ENCODE data around the gene FXYD2.
"Not testable (repeated sequence)": the region's sequence is repeated elsewhere in the genome, so short reads cannot be mapped to it uniquely, and the experiment has no call there.

FXYD2 gene

DNA sequence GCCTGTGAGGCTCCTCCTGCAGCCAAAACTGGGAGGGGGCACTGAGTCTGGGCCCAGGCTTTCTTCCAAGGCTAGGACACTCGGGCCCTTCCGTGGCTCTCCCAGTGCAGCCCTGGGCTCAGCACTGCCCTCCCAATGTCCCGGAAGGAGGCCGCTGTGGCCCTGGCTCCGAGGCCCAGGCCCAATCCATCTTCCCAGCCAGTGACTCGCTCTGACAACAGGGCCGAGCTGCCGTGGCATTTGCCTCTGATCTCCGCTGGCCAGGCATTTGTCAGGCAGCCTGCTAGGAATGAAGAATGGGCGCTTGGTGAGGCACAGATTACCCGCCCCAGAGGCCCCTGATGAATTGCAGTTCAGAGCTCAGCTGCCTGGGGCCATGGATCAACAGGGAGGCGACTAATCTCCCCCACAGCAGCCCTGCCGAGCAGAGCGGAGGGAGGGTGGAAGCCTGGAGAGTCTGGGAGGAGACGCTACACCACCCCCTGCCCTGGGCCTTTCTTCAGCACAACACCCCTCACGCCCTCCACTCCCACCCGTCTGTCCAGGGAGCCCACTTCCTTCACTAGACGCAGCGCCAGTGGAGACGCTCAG, 8.3 kb downstream of the FXYD2 start:
- Mint-ChIP-seq H3K36me3 (ENCODE audit: low read depth) (no peaks in the 10 kb centered on the region), H3K27me3 (ENCODE audit: low read depth) (no peaks in the 10 kb centered on the region), H3K9me3 (no peaks in the 10 kb centered on the region), H3K4me3 (peak overlapping the region; percentile 47), H3K27ac (peak overlapping the region; percentile 94), H3K4me1 (ENCODE audit: low read depth) (peaks cover 45% of the 10 kb centered on the region)
- DNase-seq (ENCODE audit: low spot score): no peak

DNA sequence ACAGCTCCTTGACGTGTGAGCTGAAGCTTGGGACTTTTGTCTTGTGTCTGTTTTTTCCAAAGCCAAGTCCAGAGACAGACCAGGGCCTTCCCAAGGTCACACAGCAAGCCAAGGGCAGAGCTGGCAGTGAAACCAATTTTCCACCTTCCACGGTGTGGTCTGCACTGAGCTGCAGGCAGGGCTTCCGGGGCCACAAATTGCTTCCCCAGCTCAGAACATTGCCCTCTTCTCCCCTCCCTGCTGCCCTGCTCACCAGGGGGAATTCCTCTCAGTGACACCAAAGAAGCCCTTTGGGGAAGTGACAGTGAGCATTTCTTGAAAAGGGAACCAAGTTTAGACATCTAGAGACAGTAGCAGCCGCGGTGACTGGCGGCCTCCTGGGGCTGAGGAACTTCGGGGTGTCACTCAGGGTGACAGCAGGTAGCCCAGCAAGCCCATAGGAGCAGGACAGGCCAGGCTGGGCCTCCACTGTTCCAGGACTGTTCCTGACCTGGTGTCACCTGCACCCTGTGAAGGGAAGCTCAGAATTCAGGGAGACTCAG, 9.2 kb downstream of the FXYD2 start:
- peak overlapping the region; percentile 94 for H3K27ac Mint-ChIP-seq
- peak; percentile 76 for DNase-seq (ENCODE audit: low spot score)
- peaks cover 45% of the 10 kb centered on the region for H3K4me1 Mint-ChIP-seq (ENCODE audit: low read depth)
- peak overlapping the region; percentile 75 for H3K4me3 Mint-ChIP-seq
- no peaks in the 10 kb centered on the region for H3K27me3 Mint-ChIP-seq (ENCODE audit: low read depth)
- no peaks in the 10 kb centered on the region for H3K36me3 Mint-ChIP-seq (ENCODE audit: low read depth)
- no peaks in the 10 kb centered on the region for H3K9me3 Mint-ChIP-seq

DNA sequence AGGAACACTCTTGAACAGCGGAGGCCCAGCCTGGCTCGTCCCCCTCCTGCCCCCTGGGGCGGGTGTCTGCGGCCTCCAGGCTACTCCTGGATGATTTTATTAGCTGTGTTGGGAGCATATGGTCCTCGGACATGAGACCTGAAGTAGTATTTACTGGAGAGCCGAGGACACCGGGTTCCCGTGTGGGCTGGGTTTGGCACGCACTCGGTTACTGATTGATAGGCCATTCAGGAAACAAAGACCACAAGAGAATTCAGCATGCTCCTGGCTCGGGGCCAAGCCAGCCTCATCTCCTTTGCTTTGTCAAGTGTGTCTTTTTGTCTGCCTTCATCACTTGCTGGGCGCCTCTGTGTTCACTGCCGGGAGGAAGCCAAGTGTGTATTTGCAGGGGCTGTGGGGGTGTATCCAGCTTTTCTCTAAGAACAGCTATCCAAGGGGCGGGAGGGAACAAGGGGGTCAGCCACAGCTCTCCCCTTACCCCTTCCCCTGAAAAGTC, 9.7 kb downstream of the FXYD2 start:
- no peaks in the 10 kb centered on the region for H3K9me3 Mint-ChIP-seq
- peaks cover 47% of the 10 kb centered on the region for H3K4me1 Mint-ChIP-seq (ENCODE audit: low read depth)
- peaks cover 1% of the 10 kb centered on the region for H3K27me3 Mint-ChIP-seq (ENCODE audit: low read depth)
- H3K36me3 Mint-ChIP-seq (ENCODE audit: low read depth): no peaks in the 10 kb centered on the region
- peak overlapping the region; percentile 75 for H3K4me3 Mint-ChIP-seq
- H3K27ac Mint-ChIP-seq: peak overlapping the region; percentile 94
- DNase-seq (ENCODE audit: low spot score): peak; percentile 51

DNA sequence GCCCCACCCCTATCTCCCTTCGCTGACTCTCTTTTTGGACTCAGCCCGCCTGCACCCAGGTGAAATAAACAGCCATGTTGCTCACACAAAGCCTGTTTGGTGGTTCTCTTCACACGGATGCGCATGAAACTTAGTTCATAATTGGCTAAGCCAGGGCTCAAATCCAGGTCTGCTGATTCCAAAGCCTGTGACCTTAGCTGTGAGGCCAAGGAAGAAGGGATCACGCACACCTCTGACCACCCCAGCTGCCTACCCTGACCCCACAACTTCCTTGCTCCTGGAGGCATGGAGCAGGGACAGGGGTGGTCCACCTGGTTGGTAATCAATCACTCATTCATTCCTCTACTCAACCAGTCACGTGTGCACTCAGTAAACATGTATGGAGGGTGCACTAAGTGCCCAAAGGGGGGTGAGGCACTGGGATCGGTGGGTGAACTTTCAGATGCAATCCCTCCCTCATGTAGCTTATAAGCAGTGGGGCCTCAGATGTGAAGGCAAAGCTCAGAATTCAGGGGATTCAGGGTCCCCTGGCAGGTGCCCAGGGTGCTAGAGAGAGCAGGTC, 10.3 kb downstream of the FXYD2 start:
- H3K27ac Mint-ChIP-seq: peak overlapping the region; percentile 94
- DNase-seq (ENCODE audit: low spot score): no peak
- no peaks in the 10 kb centered on the region for H3K9me3 Mint-ChIP-seq
- H3K4me1 Mint-ChIP-seq (ENCODE audit: low read depth): peaks cover 51% of the 10 kb centered on the region
- peaks cover 3% of the 10 kb centered on the region for H3K27me3 Mint-ChIP-seq (ENCODE audit: low read depth)
- H3K4me3 Mint-ChIP-seq: peak overlapping the region; percentile 75
- H3K36me3 Mint-ChIP-seq (ENCODE audit: low read depth): no peaks in the 10 kb centered on the region

DNA sequence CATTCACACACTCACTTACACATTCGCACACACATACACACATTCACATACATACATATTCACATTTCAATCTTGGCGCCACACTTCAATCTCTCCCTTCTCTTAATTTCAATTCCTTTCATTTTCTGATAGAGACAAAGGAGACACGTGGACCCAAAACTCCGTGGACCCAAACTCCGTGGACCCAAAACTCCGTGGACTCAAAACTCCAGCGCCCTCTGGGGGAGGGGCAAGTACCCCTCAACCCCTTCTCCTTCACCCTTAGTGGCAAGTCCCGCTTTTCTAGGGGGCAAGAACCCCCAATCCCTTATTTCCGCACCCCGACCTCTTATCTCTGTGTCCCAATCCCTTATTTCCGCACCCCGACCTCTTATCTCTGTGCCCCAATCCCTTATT, 14.5 kb downstream of the FXYD2 start:
- not testable (repeated sequence) for H3K36me3 Mint-ChIP-seq (ENCODE audit: low read depth); H3K27me3 Mint-ChIP-seq (ENCODE audit: low read depth); DNase-seq (ENCODE audit: low spot score); H3K9me3 Mint-ChIP-seq
- H3K4me1 Mint-ChIP-seq (ENCODE audit: low read depth): peaks cover 26% of the 10 kb centered on the region
- peak overlapping the region; percentile 11 for H3K4me3 Mint-ChIP-seq
- peak overlapping the region; percentile 2 for H3K27ac Mint-ChIP-seq

DNA sequence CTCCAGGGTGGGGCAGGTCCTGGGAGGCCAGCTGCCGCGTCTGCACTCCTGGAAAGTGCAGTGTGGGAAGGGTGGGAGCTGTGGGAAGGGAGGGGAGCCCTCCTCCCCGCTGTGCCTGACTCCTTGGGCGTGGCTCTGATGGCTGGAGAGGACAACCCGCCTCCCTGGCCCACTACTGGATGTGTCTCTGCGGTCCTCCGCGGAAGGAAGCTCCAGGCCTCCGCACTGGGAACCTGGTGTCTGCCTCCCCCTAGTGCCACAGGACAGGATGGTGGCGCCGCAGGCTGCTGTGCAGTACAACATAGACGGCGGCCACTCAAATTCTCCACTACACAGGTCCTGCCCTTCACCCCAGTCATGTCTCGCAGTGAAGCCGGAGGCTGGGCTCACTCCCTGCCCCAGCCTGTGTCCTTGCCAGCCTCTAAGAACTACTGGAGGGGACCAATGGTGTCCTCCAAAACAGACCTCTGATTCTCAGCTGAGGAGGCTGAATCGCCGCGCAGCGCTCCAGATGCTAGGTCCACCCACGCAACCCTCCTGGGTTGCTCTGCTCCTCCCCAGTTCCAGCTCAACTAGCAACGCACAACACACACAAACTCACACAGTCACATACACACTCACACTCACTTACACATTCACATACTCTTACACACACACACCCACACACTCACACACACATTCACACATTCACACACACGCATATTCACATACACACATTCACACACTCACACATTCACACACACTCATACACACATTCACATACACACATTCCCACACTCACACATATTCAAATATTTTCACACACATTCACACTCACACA, 15.1 kb downstream of the FXYD2 start:
- peak overlapping the region; percentile 2 for H3K27ac Mint-ChIP-seq
- peaks cover 21% of the 10 kb centered on the region for H3K4me1 Mint-ChIP-seq (ENCODE audit: low read depth)
- peak; percentile 49 for DNase-seq (ENCODE audit: low spot score)
- H3K27me3 Mint-ChIP-seq (ENCODE audit: low read depth): peaks cover 6% of the 10 kb centered on the region
- H3K36me3 Mint-ChIP-seq (ENCODE audit: low read depth): no peaks in the 10 kb centered on the region
- no peaks in the 10 kb centered on the region for H3K9me3 Mint-ChIP-seq
- H3K4me3 Mint-ChIP-seq: peak overlapping the region; percentile 11

DNA sequence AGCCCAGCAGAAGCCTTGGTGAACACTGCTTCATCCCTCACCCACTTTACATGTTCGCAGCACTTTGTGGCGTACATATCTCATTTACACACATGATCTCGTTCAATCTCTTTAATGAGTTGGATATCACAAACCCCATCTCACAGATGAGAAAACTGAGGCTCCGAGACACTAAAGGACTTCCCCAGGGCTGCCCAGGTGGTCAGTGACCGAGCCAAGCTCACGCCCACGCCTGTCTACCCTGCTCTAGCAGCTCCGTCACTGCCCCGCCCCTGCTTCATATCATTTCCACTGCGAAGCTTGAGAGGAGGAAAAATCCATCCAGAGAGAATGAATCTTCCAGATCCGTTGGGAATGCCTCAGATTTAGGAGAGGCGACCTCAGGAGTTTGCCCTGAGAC, 15.8 kb downstream of the FXYD2 start:
- Mint-ChIP-seq H3K9me3 (no peaks in the 10 kb centered on the region), H3K36me3 (ENCODE audit: low read depth) (no peaks in the 10 kb centered on the region), H3K27me3 (ENCODE audit: low read depth) (peaks cover 6% of the 10 kb centered on the region), H3K4me1 (ENCODE audit: low read depth) (peaks cover 15% of the 10 kb centered on the region), H3K27ac (no peak overlapping the region), H3K4me3 (no peak overlapping the region)
- DNase-seq (ENCODE audit: low spot score): no peak

DNA sequence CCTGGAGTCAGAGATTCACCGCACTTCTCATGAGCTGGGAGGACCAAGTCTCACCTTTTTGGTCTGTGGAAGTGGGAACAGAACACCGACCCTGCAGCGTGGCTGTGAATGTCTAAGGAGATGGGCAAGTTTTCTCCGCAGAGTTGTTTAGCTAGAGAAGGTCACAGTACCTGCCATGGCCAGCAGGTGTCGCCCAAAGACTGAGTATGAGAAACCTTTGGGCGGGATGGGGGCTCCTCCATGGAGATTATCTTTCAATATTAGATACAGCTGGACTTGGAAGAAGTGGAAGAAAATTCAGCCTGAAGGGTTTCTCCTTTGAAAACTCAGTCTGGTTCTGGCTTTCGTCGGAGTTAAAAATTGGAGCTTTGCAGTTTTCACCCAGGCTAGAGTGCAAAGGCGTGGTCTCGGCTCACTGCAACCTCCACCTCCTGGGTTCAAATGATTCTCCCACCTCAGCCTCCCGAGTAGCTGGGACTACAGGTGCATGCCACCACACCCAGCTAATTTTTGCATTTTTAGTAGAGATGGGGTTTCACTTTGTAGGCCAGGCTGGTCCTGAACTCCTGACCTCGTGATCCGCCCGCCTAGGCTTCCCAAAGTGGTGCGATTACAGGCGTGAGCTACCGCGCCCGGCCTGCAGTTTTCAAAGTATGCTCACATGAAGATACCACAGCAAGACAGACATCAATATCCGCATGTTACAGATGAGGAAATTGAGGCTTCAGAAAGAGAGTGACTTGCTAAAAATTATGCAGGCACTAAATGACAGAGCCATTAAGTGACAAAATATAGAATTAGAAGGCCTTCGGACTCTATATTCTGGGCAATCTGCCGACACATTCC, 16.8 kb downstream of the FXYD2 start:
- H3K4me3 Mint-ChIP-seq: no peak overlapping the region

DNA sequence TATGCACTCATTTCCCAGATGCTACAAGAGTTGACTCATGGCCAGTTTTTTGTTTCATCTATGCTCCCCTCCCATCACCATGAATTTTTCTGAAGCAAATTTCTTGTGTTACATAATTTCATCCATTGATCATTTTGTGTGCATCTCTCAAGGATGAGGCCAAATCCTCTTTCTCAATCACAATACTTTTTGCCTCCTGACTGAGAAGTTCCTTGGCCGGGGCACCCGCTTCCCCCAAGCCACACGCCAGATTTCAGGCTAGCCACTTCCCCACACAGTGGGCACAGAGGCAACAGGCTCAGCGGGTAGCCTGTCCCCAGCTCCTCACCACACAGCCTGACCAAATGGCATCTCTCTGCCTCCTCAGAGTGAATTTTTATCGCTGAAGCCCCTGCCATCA, 17.7 kb downstream of the FXYD2 start:
- no peak overlapping the region for H3K27ac Mint-ChIP-seq
- peaks cover 11% of the 10 kb centered on the region for H3K4me1 Mint-ChIP-seq (ENCODE audit: low read depth)
- H3K4me3 Mint-ChIP-seq: no peak overlapping the region
- H3K27me3 Mint-ChIP-seq (ENCODE audit: low read depth): peaks cover 9% of the 10 kb centered on the region
- no peak for DNase-seq (ENCODE audit: low spot score)
- no peaks in the 10 kb centered on the region for H3K9me3 Mint-ChIP-seq
- H3K36me3 Mint-ChIP-seq (ENCODE audit: low read depth): no peaks in the 10 kb centered on the region

More for the DNA sequence above, 16.8 kb downstream of the FXYD2 start:
- peak; percentile 54 for DNase-seq (ENCODE audit: low spot score)
- Mint-ChIP-seq H3K4me1 (ENCODE audit: low read depth) (peaks cover 11% of the 10 kb centered on the region), H3K27ac (no peak overlapping the region), H3K36me3 (ENCODE audit: low read depth) (no peaks in the 10 kb centered on the region), H3K27me3 (ENCODE audit: low read depth) (peaks cover 9% of the 10 kb centered on the region), H3K9me3 (no peaks in the 10 kb centered on the region)

DNA sequence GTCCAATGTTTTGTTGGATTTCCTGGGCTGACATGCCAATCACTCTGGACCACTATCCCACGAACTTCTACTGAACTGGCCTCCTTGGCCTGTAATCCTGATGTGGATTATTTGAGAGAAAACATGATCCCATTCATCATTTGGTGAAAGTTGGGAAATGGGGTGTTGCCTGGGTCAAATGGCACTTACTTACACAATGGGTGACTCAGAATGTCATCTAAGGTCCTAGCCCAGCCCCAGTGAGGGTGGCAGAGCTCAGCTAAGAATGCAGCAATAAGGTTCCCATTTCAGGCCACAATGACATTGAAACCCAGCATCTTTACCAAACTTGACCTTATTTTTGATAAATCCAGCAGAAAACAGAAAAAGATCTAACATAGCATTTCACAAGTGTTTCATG, 19.5 kb downstream of the FXYD2 start:
- Mint-ChIP-seq H3K4me1 (ENCODE audit: low read depth) (peaks cover 11% of the 10 kb centered on the region), H3K9me3 (no peaks in the 10 kb centered on the region), H3K36me3 (ENCODE audit: low read depth) (no peaks in the 10 kb centered on the region), H3K27ac (no peak overlapping the region), H3K27me3 (ENCODE audit: low read depth) (peaks cover 14% of the 10 kb centered on the region), H3K4me3 (no peak overlapping the region)
- no peak for DNase-seq (ENCODE audit: low spot score)

DNA sequence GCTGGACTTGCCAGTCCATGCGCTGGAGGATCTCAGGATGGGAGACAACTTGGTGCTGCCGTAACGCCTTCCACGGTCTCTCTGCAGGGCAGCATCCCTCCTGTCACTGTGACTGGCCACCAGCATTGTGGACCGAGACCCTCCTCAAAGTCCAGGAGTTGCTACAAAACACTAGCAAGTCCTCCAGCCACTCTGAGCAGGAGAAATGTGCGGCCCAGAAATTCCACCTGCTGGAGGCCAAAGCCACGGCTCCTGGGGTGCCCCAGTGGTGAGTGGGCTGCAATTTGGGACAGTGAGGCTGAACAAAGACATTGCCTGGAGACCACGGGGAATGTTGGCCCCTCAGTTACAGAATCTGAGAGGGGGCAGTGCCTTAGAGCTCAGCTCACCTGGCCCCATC, 20.6 kb downstream of the FXYD2 start:
- Mint-ChIP-seq H3K27ac (no peak overlapping the region), H3K27me3 (ENCODE audit: low read depth) (peaks cover 22% of the 10 kb centered on the region), H3K4me1 (ENCODE audit: low read depth) (peaks cover 4% of the 10 kb centered on the region), H3K9me3 (no peaks in the 10 kb centered on the region), H3K4me3 (no peak overlapping the region), H3K36me3 (ENCODE audit: low read depth) (no peaks in the 10 kb centered on the region)
- no peak for DNase-seq (ENCODE audit: low spot score)

DNA sequence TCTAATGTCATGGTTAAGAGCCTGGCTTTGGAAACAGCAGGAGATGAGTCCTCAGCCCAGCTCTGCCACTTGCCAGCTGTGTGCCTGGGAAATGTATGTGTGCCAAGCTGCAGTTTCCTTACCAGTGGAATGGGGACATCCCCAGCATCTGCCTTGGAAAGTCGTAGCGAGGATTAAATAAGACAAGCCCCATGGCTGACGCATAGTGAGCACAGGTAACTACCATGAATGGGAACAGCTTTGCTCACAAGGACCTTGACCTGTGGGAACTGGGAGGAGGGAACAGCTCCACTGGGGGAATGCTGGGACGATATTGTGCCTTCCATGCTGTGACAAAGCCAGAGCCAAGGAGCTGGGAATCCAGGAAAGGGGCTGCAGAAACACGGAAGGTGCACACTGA, 24.9 kb downstream of the FXYD2 start:
- Mint-ChIP-seq H3K27ac (no peak overlapping the region), H3K4me3 (no peak overlapping the region), H3K9me3 (no peaks in the 10 kb centered on the region), H3K27me3 (ENCODE audit: low read depth) (peaks cover 51% of the 10 kb centered on the region), H3K4me1 (ENCODE audit: low read depth) (no peaks in the 10 kb centered on the region), H3K36me3 (ENCODE audit: low read depth) (no peaks in the 10 kb centered on the region)
- DNase-seq (ENCODE audit: low spot score): no peak

DNA sequence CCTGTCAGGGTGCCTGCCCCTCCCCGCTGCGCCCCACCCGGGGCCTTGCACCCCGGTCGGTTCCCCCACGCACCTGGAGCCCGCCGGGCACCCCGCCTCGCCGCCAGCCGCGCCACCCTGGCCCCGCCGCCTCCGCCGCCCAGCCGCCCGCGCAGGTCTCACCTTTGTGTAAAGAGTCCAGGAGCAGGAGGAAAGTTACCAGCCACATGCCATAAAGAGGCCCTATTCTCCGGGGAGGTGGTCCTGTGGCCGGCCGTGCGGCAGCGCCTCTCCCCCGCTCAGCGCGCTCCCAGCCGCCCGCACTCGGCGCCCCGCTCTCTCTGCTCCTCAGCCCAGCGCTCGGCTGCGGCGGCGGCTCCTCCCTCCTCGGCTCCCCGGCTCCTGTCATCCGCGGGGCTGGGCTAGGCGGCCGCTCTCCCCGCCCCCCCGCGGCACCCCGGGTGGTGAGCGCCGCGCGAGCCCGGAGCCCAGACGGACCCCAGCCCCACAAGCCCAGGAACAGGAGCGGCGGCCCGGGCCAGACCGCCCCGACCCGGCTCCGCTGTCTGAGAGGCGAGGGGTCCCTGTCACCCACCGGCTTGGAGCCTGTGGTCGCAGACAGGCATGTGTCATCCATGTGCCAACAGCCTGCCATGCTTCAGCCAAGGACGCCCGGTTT, 27.5 kb downstream of the FXYD2 start, which contains the start of gene DSCAML1:
Gene DSCAML1 (minus strand): TSS at position 345 of the 658 bp plus-strand sequence. CDS start 137 bp downstream, at position 208.
- Mint-ChIP-seq H3K4me3 (peak within 1 kb of the TSS; percentile 33), H3K36me3 (ENCODE audit: low read depth) (no peaks in the 10 kb centered on the region), H3K4me1 (ENCODE audit: low read depth) (no peaks in the 10 kb centered on the region), H3K9me3 (no peaks in the 10 kb centered on the region), H3K27ac (no peak within 1 kb of the TSS), H3K27me3 (ENCODE audit: low read depth) (peaks cover 59% of the 10 kb centered on the region)
- no peak for DNase-seq (ENCODE audit: low spot score)

Measured in T-helper 2 cell treated with Interferon-gamma antibody and Interleukin-4, amounts not matched to agents 5 μg/mL and 100 μg/mL, for 36 hours (primary cell).